GM21529 (cell line): Measurements from ENCODE around the gene GPR158.
"Not testable (repeated sequence)": the region's sequence is repeated elsewhere in the genome, so short reads cannot be mapped to it uniquely, and the experiment has no call there.

Source experiments
- ATAC-seq: cut with Tn5 transposase; IDR thresholded peaks from one replicate; pipeline ENCODE4 v1.9.1; 2021; ENCODE audit not compliant: unreplicated experiment

Gene GPR158

DNA sequence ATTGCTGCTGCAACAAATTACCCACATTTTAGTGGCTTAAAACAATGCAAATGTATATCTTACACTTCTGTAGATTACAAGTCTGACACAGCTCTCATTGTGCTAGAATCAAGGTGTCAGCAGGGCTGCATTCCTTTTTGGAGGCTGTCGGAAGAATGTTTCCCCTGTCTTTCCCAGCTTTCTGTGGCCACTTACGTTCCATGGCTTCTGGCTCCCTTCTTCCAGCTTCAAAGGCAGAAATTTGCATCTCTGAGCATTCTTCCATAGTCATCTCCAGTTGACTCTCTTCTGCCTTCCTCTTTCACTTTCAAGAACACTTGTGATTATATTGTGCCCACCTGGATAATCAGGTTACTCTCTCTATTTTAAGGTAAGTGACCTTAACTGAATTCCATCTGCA is 125.3 kb downstream of the GPR158 start:
- ATAC-seq, result no peak

DNA sequence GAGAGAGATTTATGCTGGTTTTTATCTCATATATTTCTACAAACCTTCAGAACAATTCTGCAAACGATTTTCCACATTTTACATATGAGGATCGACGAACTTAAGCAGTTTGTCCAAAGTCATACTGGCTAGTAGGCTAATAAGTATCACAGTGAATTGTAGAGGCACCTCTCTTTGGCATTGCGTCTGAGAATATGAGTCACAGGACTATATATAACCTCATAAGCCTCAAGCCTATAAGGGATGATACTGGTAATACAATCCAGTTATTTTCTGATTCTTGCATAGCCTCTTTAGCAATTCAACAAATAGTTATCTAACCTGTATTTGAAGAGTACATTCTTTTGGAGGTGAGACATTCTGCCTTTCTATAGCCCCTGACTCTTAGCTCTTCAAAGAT is 129.8 kb downstream of the GPR158 start:
- ATAC-seq, result no peak

DNA sequence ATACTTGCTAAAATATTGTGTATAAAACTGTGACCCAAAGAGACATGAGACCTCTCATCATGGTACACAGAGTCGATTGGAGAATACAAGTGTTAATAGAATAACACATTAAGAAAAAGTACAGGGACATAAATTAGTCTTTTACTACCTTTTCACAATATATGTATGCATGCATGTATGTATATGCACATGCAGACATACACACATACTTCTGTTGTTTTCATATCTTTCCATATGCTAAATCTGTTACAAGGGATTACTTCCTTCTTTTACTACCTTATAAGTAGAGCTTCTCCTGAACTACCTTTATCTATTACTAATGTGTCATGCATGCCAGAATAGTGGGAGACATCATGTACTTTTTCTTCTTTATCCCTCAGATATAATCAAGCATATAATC is 131.6 kb downstream of the GPR158 start:
- ATAC-seq, result no peak

DNA sequence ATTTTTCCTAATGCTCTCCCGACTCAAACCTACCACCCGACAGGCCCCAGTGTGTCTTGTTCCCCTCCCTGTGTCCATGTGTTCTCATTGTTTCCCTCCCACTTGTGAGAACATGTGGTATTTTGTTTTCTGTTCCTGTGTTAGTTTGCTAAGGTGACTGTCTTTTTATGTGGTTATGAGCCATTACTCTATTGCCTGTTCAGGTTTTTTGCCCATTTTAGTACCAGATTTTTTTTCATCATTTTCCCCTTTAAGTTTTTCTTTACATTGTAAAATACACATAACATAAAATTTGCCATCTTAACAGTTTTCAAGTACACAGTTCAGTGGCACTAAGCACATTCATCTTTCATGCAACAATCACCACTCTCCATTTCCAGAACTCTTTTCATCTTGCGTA is 133.5 kb downstream of the GPR158 start:
- ATAC-seq, result no peak

DNA sequence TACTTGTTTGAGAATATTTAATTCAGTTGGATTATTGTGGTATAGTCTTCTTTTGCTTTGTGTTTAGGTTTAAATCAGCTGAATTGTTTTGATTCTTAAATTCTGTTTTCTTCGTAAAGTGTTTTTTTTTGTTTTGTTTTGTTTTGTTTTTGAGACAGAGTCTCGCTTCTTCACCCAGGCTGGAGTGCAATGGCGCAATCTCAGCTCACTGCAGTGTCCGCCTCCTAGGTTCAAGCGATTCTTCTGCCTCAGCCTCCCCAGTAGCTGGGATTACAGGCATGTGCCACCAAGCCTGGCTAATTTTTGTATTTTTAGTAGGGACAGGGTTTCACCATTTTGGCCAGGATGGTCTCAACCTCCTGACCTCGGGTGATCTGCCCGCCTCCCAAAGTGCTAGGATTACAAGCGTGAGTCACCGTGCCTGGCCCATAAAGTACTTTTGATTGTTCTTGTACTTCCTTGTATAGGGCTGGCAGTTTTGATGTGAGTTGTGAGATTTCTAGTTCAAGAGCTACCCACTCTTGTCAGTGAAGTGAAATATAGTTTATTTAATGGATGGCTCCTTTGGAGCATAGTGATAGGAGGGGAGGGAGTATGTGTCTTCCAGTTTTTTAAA is 142.9 kb downstream of the GPR158 start:
- not testable (repeated sequence) for ATAC-seq

DNA sequence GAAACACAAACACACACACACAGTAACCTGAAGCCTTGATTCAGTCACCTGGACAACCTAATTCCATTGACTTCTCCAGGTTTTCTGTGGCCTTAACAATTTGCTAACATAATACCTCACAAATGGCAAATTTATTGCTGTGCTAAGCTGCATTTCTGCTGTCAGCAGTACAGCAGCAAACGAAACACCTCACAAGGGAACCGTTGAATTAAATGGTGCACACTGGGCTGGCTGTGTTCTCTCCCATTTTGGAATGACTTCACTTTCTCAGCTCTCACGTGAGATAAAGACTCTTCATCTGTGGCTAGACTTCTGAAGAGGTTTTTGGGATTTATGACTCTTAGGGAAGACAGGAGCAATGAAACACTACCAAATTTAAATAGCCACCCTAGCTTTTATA is 152.5 kb downstream of the GPR158 start:
- ATAC-seq, result no peak

DNA sequence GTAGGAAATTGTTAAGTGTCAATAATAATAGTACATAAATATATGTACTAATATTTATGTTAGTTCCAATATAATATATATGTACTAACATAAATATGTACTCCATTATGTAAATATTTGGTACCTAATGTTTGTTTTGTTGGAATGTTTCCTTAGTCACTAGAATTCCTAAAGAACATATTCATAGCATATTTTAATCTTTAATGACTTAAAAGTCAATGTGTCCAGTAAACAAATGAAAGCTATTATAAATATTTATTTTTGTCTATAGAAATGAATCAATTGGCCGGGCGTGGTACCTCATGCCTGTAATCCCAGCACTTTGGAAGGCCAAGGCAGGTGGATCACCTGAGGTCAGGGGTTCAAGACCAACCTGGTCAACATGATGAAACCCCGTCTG is 153.6 kb downstream of the GPR158 start:
- ATAC-seq, result no peak

DNA sequence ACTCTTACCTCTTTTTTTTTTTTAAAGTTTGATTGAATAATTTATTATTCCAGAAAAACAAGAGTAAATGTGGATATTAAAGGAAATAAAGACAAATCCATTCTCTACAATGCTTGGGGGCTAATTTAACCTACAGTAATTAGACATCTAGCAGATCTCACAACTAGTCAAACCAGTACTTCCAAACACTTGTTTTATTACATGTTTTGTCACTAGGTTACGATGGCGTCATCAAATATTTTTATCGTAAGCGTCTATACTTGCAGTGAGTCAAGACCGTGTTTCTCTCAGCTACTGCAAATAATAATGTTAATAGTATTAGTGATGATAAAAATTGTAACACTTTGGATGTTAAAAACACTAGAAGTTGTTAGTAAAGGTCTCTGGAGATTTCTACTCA is 154.8 kb downstream of the GPR158 start:
- not testable (repeated sequence) for ATAC-seq

DNA sequence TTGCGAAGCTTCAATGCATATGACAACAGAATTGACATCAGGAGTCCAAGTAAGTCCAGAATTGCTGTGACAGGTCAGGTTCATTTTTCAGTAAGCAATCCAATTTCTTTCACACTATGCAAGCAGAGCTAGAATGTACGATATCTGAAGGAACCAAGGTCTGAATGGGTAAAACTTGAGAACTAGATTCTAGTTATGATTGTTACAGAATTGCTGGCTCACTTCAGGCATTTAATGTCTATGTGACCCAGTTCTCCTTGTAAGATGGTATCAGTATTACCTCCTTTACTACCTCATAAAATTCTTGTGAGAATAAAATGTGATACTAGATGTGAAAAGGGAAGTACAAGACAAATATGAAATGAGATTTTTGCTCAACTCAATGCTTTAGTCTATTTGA is 159.6 kb downstream of the GPR158 start:
- ATAC-seq, result no peak

DNA sequence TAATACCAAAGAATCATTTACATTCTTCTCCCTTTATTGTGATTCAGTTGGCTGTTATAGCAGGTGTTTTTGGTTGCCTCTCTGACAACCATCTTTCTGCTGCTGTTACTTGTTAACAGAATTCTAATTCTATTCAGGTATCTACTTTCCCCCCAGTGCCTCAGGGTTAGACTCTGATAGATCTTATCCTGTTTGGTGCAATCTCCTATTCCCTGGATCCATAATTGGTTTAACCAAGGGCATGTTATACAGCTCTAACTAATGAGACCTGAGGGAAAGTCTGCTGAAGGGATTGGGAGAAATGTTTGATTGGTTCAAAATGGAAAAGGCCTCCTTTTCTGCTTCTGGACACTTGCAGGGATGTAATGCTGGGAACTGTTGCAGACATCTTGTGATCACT is 161.5 kb downstream of the GPR158 start:
- ATAC-seq, result no peak

DNA sequence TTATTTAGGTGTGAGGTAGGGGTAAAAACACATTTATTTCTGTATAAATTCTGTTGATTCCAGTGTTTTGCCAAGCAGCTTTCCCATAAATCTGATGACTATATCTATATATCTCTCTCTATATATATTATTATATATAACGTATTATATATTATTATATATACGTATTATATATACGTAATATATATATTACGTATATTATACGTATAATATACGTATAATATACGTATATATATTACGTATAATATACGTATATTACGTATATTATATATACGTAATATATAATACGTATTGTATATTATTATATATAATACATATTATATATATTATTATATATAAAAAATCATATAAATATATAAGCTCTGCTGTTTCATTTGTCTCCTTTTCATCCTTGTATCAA is 163.5 kb downstream of the GPR158 start:
- ATAC-seq, result no peak

DNA sequence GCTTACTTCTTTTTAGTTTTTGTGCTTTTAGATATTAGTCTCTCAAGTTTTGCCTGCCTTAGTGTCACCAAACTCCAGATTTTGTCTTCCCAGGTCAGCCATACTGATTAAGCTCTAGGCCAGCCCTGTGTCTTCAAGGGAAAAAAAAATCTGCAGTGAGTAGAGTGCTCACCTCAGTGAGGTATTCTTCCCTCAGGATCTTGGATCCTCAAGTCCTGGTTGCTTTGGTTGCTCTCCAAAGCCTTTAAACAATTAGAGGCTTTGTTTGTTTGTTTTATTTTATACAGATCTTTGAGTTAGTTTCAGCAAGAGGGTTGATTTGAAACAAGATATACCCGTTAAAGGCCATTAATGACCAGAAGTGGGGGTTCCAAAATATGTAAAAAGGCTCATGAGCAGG is 165.2 kb downstream of the GPR158 start:
- ATAC-seq, result no peak

DNA sequence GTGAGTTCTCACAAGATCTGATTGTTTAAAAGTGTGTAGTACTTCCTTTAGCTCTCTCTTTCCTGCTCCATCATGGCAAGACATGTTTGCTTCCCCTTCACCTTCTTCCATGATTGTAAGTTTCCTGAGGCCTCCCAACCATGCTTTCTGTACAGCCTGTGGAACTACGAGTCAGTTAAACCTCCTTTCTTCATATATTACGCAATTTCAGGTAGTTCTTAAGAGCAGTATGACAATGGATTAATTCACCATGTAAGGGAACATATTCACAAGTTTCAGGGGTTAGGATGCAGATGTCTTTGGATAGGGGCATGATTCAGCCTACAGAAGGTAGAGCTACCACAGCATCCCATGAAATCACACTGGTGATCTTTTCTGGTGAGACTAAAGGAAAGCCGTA is 174.7 kb downstream of the GPR158 start:
- no peak for ATAC-seq

DNA sequence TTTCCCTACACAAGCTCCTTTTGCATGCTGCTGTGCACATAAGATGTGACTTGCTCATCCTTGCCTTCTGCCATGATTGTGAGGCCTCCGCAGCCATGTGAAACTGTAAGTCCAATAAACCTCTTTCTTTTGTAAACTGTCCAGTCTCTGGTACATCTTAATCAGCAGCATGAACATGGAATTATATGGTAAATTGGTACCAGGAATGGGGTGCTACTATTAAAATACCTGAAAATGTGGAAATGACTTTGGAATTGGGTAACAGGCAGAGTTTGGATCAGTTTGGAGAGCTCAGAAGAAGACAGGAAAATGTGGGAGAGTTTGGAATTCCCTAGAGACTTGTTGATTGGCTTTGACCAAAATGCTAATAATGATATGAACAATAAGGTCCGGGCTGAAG is 181.8 kb downstream of the GPR158 start:
- ATAC-seq, result no peak

DNA sequence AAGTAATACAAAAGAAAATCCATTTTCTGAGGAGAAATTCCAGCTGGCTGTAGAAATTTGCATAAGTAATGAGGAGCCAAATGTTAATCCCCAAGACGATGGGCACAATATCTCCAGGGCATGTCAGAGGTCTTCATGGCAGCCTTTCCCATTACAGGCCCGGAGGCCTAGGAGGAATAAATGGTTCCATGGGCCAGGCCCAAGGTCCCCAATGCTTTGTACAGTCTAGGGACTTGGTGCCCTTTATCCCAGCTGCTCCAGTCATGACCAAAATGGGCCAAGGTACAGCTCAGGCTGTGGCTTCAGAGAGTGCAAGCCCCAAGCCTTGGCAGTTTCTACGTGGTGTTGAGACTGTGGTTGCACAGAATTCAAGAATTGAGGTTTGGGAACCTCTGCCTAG is 182.5 kb downstream of the GPR158 start:
- no peak for ATAC-seq

DNA sequence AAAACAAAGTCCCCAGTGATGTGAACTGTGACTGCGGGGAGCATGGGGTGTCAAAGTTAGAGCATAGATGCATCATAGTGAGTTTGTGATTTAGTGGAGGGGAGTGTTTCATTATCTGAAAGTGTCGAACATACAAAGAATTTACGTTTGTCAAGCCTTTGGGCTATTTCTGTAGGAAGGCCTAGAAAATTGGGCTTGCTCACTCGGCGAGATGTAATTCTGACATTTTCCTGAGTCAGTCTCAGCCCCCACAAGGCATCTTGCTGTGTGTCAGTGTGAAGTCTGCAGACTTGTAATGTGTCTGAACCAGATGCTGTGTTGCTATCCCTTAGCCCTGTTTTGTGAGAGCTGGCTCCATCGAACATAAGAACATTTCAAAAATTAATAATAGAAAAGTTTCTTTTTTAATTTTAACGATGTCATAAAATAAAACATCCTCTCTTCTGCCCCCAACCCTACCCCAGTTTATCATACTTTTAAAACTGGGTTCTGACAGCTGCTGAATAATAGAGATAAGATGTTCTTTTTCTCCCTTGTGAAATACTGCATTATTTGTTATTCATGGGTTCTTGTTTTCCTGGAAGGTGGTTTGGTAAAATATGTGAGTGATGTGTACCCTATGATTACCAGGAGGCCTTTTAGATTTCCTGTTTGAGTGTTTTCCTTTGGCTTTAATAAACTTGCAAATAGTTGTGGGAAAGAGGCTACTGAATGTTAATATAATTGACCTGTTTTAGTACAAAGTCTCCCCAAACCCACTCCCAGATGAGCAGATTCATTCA is 207.4 kb downstream of the GPR158 start:
- ATAC-seq, result no peak

DNA sequence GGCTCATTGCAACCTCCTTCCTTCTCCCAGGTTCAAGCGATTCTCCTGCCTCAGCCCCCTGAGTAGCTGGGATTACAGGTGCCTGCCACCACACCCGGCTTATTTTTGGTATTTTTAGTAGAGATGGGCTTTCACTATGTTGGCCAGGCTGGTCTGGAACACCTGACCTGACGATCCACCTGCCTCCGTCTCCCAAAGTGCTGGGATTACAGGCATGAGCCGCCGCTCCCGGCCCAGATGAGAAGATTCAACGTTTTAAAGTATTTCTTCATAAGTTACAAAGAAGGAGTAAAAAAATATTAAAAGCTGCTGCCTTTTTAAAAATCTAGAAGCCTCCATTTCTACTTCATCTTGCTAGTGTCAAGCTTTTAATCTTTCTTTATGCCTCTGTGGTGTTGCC is 208.1 kb downstream of the GPR158 start:
- ATAC-seq, result not testable (repeated sequence)

DNA sequence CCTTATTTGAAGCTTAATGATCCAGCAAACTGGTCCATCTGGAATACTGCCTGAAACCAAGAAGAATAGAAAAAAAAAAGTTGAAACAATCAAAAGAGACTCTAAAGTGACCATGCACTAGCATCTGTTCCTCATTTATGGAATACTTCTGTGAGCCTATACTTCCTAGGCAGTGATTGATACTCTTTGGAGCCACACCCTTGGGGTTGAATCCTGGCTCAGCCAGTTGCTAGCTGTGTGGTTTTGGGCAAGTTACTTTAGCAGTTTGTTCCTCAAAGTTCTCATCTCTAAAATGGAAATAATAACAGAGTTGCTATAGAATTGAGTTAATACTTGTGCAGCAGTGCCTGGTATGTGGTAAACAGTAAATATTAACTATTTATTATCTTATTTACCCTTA is 208.9 kb downstream of the GPR158 start:
- ATAC-seq, result no peak

DNA sequence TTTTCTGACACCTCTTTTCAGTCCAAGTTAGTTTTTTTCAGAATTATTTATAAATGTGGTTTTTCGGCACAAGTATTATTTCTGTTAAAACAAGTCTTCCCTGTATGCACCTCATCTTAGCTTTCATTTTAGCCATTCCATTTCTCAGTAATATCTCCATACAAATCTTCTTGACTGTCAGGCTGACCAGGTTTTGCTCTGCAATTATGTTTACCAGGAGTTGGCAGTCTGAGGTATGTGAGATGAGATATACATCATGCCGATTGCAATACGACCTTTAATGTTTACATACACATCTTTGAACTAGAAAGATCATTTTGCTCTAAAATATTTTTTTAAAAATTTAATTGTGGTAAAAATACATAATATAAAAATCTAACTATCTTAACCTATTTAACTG is 209.8 kb downstream of the GPR158 start:
- ATAC-seq, result no peak

DNA sequence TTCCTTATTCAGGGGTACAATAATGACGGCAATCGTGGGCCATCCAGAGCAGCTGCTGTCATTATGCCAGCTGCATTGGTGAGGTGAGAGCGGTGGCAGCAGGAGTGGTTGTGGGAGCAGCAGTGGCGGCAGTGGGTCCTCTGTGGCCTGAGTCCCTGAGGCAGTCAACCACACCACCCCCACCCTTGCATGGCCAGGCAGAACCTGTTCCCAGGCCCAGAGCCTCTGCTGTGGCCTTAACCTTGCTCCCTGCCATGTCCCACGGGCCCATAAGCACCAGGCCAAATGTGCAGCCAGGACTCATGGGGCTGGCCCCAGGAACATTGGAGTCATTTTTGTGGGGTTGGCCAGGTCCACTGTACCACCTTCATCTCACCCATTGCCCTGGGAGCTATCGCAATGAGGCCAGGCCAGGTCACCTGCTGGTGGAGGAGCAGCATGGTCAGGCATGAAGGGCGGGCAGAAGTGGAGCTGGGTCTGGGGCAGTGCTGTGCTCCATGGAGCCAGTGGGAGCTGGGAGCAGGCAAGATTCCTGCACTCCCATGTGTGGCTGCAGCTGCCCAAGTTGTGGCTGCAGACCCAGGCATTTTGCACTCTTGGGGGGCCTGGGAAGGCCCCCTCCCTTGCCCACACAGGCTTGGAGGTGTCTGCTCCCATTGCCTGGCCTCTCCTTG is 213.5 kb downstream of the GPR158 start:
- ATAC-seq, result no peak

DNA sequence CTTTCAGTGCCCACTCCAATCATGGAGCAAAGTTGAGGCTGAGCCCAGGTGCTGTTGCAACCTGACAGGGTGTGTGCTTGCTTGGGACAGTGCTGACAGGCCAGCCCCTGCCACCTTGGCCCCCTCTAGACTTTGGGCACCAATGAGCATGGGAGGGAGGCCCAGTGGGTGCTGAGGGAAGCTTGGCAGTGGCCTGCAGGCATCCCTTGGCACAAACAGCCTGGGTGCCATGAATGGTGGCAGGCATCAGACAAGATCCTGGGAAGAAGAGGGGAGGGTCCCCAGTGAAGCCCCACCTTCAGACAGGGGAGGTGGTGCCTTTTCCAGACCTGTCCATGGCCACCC is 214.0 kb downstream of the GPR158 start:
- no peak for ATAC-seq

DNA sequence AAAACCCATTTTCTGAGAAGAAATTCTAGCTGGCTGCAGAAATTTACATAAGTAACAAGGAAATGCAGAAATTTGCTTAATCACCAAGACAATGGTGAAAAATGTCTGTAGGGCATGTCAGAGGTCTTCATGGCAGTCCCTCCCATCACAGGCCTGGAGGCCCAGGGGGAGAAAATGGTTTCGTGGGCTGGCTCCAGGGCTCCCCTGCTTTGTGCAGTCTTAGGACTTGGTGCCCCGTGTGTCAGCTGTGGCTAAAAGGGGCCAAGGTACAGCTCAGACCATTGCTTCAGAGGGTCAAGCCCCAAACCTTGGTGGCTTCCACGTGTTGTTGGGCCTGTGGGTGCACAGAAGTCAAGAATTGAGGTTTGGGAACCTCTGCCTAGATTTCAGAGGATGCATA is 215.9 kb downstream of the GPR158 start:
- no peak for ATAC-seq
